ENCODE data around the gene SLC6A7.
A peak's percentile ranks its signal among the peaks of the same experiment; 100 is the strongest.

The SLC6A7 gene

DNA sequence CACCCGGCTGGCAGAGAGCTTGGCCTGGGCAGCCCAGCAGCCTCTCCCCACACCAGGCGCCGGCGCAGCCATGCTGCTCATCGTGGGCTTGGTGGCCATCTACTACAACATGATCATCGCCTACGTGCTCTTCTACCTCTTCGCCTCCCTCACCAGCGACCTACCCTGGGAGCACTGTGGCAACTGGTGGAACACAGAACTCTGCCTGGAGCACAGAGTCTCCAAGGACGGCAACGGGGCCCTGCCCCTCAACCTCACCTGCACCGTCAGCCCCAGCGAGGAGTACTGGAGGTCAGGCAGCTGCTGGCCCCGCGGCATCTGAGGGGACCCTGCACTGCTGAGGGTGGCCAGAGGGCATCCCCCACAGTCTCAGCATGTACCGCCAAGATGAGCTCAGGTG, 7.1 kb downstream of the SLC6A7 start:
- Histone ChIP-seq H3K9ac (ENCODE audit: low read depth, low read length) (no peak overlapping the region), H3K36me3 (ENCODE audit: control insufficient read depth, insufficient read depth, low read length) (no peaks in the 10 kb centered on the region), H3K27me3 (ENCODE audit: control insufficient read depth, insufficient read depth, low read length) (peaks cover 5% of the 10 kb centered on the region), H3K4me1 (ENCODE audit: control insufficient read depth, insufficient read depth, low read length) (no peaks in the 10 kb centered on the region), H3K27ac (ENCODE audit: low read depth, low read length) (no peak overlapping the region), H3K9me3 (ENCODE audit: control insufficient read depth, insufficient read depth, low read length) (no peaks in the 10 kb centered on the region), H3K4me3 (ENCODE audit: low read depth, low read length) (no peak overlapping the region)

DNA sequence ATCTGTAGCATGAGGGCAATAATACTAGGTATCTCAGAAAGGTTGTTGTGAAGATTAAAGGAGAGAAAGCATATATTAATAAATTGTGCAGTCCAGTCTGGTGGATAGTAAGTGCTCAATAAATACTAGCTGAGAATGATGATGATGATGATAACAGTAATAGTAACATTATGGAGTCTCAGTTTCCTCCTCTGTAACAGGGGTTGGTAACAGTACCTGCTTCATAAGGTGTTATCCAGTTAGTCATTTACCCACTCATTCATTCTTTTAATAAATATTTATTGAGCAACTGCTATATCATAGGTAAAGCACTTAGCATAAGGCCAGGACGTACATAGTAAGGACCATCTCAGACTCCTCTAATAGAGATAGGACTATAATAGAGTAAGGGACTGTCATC, 7.6 kb downstream of the SLC6A7 start:
- no peak overlapping the region for H3K9ac ChIP-seq (ENCODE audit: low read depth, low read length)
- no peaks in the 10 kb centered on the region for H3K36me3 ChIP-seq (ENCODE audit: control insufficient read depth, insufficient read depth, low read length)
- no peak overlapping the region for H3K4me3 ChIP-seq (ENCODE audit: low read depth, low read length)
- no peaks in the 10 kb centered on the region for H3K9me3 ChIP-seq (ENCODE audit: control insufficient read depth, insufficient read depth, low read length)
- no peak overlapping the region for H3K27ac ChIP-seq (ENCODE audit: low read depth, low read length)
- peaks cover under 1% of the 10 kb centered on the region for H3K27me3 ChIP-seq (ENCODE audit: control insufficient read depth, insufficient read depth, low read length)
- H3K4me1 ChIP-seq (ENCODE audit: control insufficient read depth, insufficient read depth, low read length): no peaks in the 10 kb centered on the region

DNA sequence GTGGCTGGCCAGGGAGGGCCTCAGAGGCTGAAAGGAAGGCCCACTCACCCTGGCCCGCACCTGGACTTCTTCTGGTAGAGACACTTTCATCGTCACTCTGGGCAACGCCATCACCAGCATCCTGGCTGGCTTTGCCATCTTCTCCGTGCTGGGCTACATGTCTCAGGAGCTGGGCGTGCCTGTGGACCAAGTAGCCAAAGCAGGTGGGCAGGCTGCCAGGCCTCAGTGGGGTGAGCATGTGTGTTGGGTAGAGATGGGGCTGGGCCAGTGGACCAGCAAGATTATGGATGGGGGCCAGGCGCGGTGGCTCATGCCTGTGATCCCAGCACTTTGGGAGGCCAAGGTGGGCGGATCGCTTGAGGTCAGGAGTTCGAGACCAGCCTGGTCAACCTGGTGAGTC, 12.6 kb downstream of the SLC6A7 start:
- no peaks in the 10 kb centered on the region for H3K36me3 ChIP-seq (ENCODE audit: control insufficient read depth, insufficient read depth, low read length)
- H3K27me3 ChIP-seq (ENCODE audit: control insufficient read depth, insufficient read depth, low read length): no peaks in the 10 kb centered on the region; the same call in 1 of the 2 replicates
- no peak overlapping the region for H3K27ac ChIP-seq (ENCODE audit: low read depth, low read length)
- H3K9me3 ChIP-seq (ENCODE audit: control insufficient read depth, insufficient read depth, low read length): no peaks in the 10 kb centered on the region
- H3K4me3 ChIP-seq (ENCODE audit: low read depth, low read length): no peak overlapping the region
- no peak overlapping the region for H3K9ac ChIP-seq (ENCODE audit: low read depth, low read length)
- no peaks in the 10 kb centered on the region for H3K4me1 ChIP-seq (ENCODE audit: control insufficient read depth, insufficient read depth, low read length)

DNA sequence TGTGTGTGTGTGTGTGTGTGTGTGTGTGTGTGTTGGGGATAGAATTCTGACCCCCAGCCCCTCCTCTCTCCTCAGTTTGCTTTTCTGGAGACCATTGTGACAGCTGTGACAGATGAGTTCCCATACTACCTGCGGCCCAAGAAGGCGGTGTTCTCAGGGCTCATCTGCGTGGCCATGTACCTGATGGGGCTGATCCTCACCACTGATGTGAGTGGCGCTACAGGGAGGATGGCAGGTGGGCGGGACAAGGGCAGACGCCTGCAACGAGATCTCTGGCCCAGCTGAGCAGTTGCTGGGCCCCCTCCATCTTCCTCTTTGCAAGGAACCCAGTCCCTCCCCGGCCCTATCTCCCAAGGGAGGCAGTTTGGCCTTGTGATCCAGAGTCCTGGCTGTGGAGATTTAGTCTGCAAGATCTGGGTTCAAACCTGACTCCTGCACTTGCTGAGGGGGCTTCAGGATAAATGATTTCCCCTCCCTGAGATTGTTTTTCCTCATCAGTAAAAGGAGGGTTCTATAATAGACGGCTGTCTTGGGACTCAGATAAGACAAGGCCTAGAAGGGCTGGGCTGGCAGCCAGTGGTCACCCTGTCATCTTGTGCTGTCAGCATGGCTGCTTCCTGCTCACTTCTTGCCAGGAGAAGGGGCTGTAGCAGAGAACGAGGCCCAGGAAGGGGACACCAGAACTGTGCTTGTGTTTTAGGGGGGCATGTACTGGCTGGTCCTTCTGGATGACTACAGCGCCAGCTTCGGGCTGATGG, 14.1 kb downstream of the SLC6A7 start:
- H3K4me3 ChIP-seq (ENCODE audit: low read depth, low read length): no peak overlapping the region
- H3K9me3 ChIP-seq (ENCODE audit: control insufficient read depth, insufficient read depth, low read length): no peaks in the 10 kb centered on the region
- H3K9ac ChIP-seq (ENCODE audit: low read depth, low read length): no peak overlapping the region
- no peak overlapping the region for H3K27ac ChIP-seq (ENCODE audit: low read depth, low read length)
- no peaks in the 10 kb centered on the region for H3K36me3 ChIP-seq (ENCODE audit: control insufficient read depth, insufficient read depth, low read length)
- peaks cover 8% of the 10 kb centered on the region for H3K4me1 ChIP-seq (ENCODE audit: control insufficient read depth, insufficient read depth, low read length)
- no peaks in the 10 kb centered on the region for H3K27me3 ChIP-seq (ENCODE audit: control insufficient read depth, insufficient read depth, low read length)

DNA sequence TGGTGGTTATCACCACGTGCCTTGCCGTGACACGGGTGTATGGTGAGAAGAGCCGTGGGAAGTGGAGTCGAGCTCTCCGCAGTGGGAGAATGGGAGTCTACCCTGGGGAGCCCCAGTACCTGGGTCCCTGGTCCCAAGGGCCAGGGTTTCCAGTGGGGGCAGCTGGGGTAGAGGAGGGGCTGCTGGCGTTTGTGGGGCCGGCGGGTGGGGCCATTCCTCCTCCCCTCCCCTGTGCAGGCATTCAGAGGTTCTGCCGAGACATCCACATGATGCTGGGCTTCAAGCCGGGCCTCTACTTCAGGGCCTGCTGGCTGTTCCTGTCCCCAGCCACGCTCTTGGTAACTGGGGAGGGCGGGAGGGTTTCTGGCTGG, 14.7 kb downstream of the SLC6A7 start:
- Histone ChIP-seq H3K4me1 (ENCODE audit: control insufficient read depth, insufficient read depth, low read length) (peaks cover 12% of the 10 kb centered on the region), H3K4me3 (ENCODE audit: low read depth, low read length) (no peak overlapping the region), H3K36me3 (ENCODE audit: control insufficient read depth, insufficient read depth, low read length) (no peaks in the 10 kb centered on the region), H3K27me3 (ENCODE audit: control insufficient read depth, insufficient read depth, low read length) (no peaks in the 10 kb centered on the region), H3K27ac (ENCODE audit: low read depth, low read length) (no peak overlapping the region), H3K9me3 (ENCODE audit: control insufficient read depth, insufficient read depth, low read length) (no peaks in the 10 kb centered on the region), H3K9ac (ENCODE audit: low read depth, low read length) (no peak overlapping the region)

DNA sequence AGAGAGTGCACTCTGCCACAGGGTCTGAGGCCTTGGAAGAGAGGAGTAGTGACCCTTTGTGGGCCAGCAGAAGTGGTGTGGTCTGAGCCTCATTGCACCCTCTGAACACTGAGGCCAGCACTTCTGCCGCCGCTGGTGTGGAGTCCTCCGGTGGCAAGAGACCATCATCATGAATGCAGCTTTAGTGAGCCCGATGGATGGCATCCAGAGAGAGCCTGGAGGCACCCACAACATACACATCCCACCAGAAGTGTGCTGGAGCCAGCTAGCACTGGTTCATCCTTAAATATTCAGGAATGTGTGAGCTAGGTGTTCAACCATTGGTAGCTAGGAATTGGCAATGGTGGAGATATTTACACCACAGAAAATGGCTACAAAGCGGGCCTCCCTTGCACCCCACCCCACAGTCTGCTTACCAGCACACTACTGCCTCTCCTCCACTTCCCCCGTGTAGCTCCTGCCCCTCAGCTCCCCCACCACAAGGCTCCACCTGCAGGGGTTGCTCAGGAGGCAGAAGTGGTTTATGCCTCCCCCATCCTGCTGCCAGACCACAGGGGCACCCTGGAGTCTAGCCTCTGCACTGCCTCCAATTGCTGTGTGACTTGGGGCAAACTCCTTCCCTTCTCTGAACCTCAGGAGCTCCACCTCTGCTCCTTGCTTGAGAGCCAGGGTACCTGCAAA, 16.4 kb downstream of the SLC6A7 start:
- H3K9me3 ChIP-seq (ENCODE audit: control insufficient read depth, insufficient read depth, low read length): no peaks in the 10 kb centered on the region
- no peaks in the 10 kb centered on the region for H3K27me3 ChIP-seq (ENCODE audit: control insufficient read depth, insufficient read depth, low read length)
- no peak overlapping the region for H3K4me3 ChIP-seq (ENCODE audit: low read depth, low read length)
- H3K36me3 ChIP-seq (ENCODE audit: control insufficient read depth, insufficient read depth, low read length): no peaks in the 10 kb centered on the region
- no peak overlapping the region for H3K27ac ChIP-seq (ENCODE audit: low read depth, low read length)
- peaks cover 19% of the 10 kb centered on the region for H3K4me1 ChIP-seq (ENCODE audit: control insufficient read depth, insufficient read depth, low read length)
- H3K9ac ChIP-seq (ENCODE audit: low read depth, low read length): no peak overlapping the region

DNA sequence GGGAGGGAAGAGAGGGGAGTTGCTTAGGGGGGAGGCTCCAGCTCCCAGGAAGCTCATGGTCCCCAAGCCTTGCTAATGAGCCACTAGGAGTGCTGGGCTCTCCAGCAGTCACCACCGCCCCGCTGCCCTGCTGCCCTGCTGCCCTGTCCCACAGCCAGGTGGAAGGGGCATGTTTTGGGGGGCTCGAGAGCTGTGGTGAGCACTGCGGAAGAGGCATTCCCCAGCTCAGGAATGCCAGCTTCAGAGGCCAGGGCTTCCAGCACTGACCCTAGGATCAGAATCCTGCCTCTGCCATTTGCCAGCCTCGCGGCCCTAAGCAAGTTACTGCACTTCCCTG, 16.9 kb downstream of the SLC6A7 start:
- H3K27me3 ChIP-seq (ENCODE audit: control insufficient read depth, insufficient read depth, low read length): no peaks in the 10 kb centered on the region
- H3K36me3 ChIP-seq (ENCODE audit: control insufficient read depth, insufficient read depth, low read length): no peaks in the 10 kb centered on the region
- no peak overlapping the region for H3K4me3 ChIP-seq (ENCODE audit: low read depth, low read length)
- H3K9me3 ChIP-seq (ENCODE audit: control insufficient read depth, insufficient read depth, low read length): no peaks in the 10 kb centered on the region
- H3K27ac ChIP-seq (ENCODE audit: low read depth, low read length): no peak overlapping the region
- no peak overlapping the region for H3K9ac ChIP-seq (ENCODE audit: low read depth, low read length)
- H3K4me1 ChIP-seq (ENCODE audit: control insufficient read depth, insufficient read depth, low read length): peaks cover 22% of the 10 kb centered on the region

DNA sequence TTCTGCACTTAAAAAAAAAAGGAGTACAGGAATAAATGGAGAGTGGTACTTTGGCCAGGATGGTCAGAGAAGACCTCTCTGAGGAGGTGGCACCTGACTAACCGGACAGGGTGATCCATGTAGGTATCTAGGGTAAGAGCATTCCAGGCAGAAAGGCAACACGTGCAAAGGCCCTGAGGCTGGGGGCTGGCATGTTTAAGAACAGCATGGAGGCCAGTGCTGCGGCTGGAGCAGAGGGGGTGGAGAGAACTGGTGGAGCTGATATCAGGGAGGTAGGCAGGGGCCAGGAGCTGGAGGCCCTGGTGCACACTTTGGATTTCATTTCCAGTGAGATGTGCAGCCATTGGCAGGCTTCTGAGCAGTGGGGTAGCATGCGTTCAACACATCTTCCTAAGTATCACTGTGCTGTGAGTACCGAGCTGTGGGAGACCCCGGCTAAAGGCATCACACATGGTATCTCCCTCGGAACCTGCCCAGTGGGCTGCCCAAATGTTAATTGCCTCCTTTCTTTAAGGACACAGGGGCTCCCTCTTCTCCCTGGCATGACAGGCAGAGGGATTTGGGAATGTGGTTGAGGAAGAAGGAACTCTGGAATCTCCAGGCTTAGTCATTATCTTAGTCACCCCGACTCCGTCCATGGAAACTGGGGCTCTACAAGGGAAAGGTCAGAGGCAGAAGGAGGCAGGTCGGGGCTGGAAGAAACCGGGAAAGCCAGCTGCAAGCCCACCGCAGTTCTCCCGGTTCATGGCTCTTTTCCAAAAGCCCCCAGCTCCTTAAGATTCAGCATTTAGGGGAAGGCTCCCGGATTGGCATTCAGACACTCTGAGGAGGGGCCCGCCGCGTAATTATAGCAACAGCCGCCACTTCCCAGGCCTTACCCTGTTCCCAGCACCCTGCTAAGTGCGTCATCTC, 18.6 kb downstream of the SLC6A7 start:
- Histone ChIP-seq H3K36me3 (ENCODE audit: control insufficient read depth, insufficient read depth, low read length) (no peaks in the 10 kb centered on the region), H3K9me3 (ENCODE audit: control insufficient read depth, insufficient read depth, low read length) (no peaks in the 10 kb centered on the region), H3K9ac (ENCODE audit: low read depth, low read length) (no peak overlapping the region), H3K4me3 (ENCODE audit: low read depth, low read length) (no peak overlapping the region), H3K27ac (ENCODE audit: low read depth, low read length) (peak overlapping the region; percentile 78), H3K4me1 (ENCODE audit: control insufficient read depth, insufficient read depth, low read length) (peaks cover 28% of the 10 kb centered on the region), H3K27me3 (ENCODE audit: control insufficient read depth, insufficient read depth, low read length) (no peaks in the 10 kb centered on the region)

DNA sequence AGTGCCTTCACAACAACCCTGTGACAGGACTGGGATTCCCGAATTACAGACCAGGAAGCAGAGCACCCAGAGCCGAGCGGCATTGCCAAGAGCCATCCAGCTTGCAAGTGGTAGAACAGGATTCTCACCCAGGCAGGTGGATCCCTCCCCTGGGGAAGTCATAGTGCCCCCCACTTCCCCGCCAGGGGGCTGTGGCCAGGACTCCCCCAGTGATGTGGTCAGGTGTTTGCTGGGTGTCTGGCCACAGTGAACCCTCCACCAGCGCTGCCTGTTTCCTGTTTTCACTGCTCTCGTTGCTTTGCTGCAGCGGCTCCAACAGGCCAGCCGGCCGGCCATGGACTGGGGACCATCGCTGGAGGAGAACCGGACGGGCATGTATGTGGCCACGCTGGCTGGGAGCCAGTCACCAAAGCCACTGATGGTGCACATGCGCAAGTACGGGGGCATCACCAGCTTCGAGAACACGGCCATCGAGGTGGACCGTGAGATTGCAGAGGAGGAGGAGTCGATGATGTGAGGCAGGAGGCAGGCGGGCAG, 19.3 kb downstream of the SLC6A7 start:
- H3K9ac ChIP-seq (ENCODE audit: low read depth, low read length): no peak overlapping the region
- no peaks in the 10 kb centered on the region; the same call in 1 of the 2 replicates for H3K27me3 ChIP-seq (ENCODE audit: control insufficient read depth, insufficient read depth, low read length)
- no peak overlapping the region for H3K4me3 ChIP-seq (ENCODE audit: low read depth, low read length)
- H3K36me3 ChIP-seq (ENCODE audit: control insufficient read depth, insufficient read depth, low read length): no peaks in the 10 kb centered on the region
- H3K9me3 ChIP-seq (ENCODE audit: control insufficient read depth, insufficient read depth, low read length): no peaks in the 10 kb centered on the region
- H3K27ac ChIP-seq (ENCODE audit: low read depth, low read length): peak overlapping the region; percentile 78
- peaks cover 28% of the 10 kb centered on the region for H3K4me1 ChIP-seq (ENCODE audit: control insufficient read depth, insufficient read depth, low read length)

DNA sequence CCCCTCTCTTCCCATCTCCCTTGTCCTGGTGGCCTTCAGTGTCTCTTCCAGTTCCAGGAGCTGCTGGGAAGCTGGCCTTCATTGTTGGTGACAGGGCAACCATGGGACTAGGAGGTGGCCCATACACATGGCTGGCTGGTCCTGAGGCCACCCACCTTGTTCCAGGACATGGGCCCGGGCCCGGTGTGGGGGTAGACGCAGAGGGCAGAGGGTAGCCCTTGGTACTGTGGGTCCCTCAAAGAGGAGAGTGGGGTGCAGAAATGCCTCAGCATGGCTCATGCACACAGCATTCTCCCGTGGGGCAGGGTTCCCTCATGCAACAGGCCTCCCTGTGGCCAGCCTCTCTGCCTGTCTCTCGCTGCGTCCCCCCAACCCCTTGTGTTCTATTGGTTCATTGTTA, 20.8 kb downstream of the SLC6A7 start:
- Histone ChIP-seq H3K27ac (ENCODE audit: low read depth, low read length) (peak overlapping the region; percentile 77), H3K27me3 (ENCODE audit: control insufficient read depth, insufficient read depth, low read length) (no peaks in the 10 kb centered on the region; the same call in 1 of the 2 replicates), H3K4me1 (ENCODE audit: control insufficient read depth, insufficient read depth, low read length) (peaks cover 28% of the 10 kb centered on the region), H3K9ac (ENCODE audit: low read depth, low read length) (no peak overlapping the region), H3K9me3 (ENCODE audit: control insufficient read depth, insufficient read depth, low read length) (no peaks in the 10 kb centered on the region), H3K36me3 (ENCODE audit: control insufficient read depth, insufficient read depth, low read length) (no peaks in the 10 kb centered on the region), H3K4me3 (ENCODE audit: low read depth, low read length) (no peak overlapping the region)
